MCF 10A (cell line): ENCODE data around the gene GADD45A. TPM values are rescaled to one million over a fixed set of nuclear protein-coding genes. Genes with fewer than 3 reads are reported as not detected.
"Not testable (repeated sequence)": the region's sequence is repeated elsewhere in the genome, so short reads cannot be mapped to it uniquely, and the experiment has no call there.

ENCODE experiments used
- BruUV-seq: library from RNA; stranded (reverse); fragments of 400-500 nt; replicated peaks from 2 replicates; lab custom pipeline; 2021; lab: Mats Ljungman, UMichigan
- CTCF ChIA-PET: fragments of 300-600 bp; sonication (Branson Sonifier 250); formaldehyde crosslinking; extraction: SDS; loops from one replicate; lab custom pipeline; 2021; ENCODE audit warnings: antibody characterized with exemption, inconsistent platforms; lab: Yijun Ruan, JAX
- POLR2A ChIA-PET: fragments of 300-600, 350-650 bp; sonication (Branson Sonifier 250); formaldehyde crosslinking; extraction: SDS; loops from one replicate; lab custom pipeline; 2020; ENCODE audit warnings: antibody characterized with exemption, inconsistent platforms; lab: Yijun Ruan, JAX
- DNase-seq: peaks from one replicate; pipeline ENCODE4 v3.0.0-alpha.2; 2018; ENCODE audit not compliant: unreplicated experiment
- H3K27ac Mint-ChIP-seq: one replicate; pipeline ENCODE4 v1.8.0; 2022; ENCODE audit warnings: mild to moderate bottlenecking, low read depth, mixed read lengths; ENCODE audit not compliant: unreplicated experiment
- H3K27me3 Mint-ChIP-seq: one replicate; pipeline ENCODE4 v1.8.0; 2022; ENCODE audit warnings: mixed read lengths; ENCODE audit not compliant: insufficient read depth, unreplicated experiment
- H3K36me3 Mint-ChIP-seq: one replicate; pipeline ENCODE4 v1.8.0; 2022; ENCODE audit warnings: mild to moderate bottlenecking, moderate library complexity, mixed read lengths; ENCODE audit not compliant: insufficient read depth, unreplicated experiment
- H3K4me1 Mint-ChIP-seq: one replicate; pipeline ENCODE4 v1.8.0; 2022; ENCODE audit warnings: mixed read lengths; ENCODE audit not compliant: insufficient read depth, unreplicated experiment
- H3K4me3 Mint-ChIP-seq: one replicate; pipeline ENCODE4 v1.8.0; 2022; ENCODE audit warnings: mild to moderate bottlenecking, moderate library complexity, mixed read lengths; ENCODE audit not compliant: unreplicated experiment
- H3K9me3 Mint-ChIP-seq: one replicate; pipeline ENCODE4 v1.8.0; 2022; ENCODE audit warnings: mixed read lengths; ENCODE audit not compliant: unreplicated experiment
- intact Hi-C: fragments of 100-400 bp; cut with micrococcal nuclease; formaldehyde crosslinking; loops from 2 replicates; pipeline ENCODE4 v1.14.1; 2022
- total RNA-seq: library from RNA; stranded (reverse); gene quantifications from 2 replicates; pipeline ENCODE4 v1.2.3, GENCODE V29; 2022
- TF ChIP-seq, protein P1 (sequence below): fragments of 200-600 bp; IDR thresholded peaks from one replicate; pipeline ENCODE4 v1.8.0; 2022; ENCODE audit warnings: antibody characterized with exemption, mild to moderate bottlenecking; ENCODE audit not compliant: unreplicated experiment

GADD45A gene
- total RNA-seq, 1 experiment from 2014 or later = 225 TPM

DNA sequence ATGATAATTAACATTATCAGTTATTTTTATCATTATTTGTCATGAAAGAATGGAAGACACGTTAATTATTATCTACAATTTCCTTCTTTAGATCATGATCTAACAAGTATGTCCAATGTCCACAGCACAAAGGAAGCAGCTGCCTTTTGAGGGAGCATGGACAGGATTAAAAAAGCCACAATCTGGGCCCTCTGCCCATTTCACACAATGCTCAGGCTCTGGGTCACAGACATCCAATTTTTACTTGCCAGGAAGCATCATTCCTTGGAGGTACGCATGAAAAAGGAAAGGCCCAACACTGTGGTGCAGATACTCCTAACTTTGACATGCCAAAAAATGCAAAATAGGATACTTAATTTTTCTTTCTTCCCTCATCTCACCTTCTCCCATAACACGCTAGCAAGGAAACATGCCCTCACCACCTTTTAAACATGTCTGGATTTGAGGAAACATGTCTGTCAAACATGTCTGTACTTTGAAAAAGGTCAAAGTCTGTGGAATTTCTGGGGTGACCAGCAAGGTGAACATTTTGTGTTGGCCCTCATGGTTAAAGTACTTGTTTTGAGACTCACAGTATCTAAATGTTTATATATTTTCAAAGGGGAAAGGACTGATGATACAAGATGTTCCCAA is 40.0 kb downstream of the GADD45A start:
- TF ChIP-seq, protein P1, sequence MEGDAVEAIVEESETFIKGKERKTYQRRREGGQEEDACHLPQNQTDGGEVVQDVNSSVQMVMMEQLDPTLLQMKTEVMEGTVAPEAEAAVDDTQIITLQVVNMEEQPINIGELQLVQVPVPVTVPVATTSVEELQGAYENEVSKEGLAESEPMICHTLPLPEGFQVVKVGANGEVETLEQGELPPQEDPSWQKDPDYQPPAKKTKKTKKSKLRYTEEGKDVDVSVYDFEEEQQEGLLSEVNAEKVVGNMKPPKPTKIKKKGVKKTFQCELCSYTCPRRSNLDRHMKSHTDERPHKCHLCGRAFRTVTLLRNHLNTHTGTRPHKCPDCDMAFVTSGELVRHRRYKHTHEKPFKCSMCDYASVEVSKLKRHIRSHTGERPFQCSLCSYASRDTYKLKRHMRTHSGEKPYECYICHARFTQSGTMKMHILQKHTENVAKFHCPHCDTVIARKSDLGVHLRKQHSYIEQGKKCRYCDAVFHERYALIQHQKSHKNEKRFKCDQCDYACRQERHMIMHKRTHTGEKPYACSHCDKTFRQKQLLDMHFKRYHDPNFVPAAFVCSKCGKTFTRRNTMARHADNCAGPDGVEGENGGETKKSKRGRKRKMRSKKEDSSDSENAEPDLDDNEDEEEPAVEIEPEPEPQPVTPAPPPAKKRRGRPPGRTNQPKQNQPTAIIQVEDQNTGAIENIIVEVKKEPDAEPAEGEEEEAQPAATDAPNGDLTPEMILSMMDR = no peak
- H3K4me3 Mint-ChIP-seq = no peak overlapping the region
- peak; percentile 91 for DNase-seq
- intact Hi-C loops = no loop called here
- H3K36me3 Mint-ChIP-seq = no peaks in the 10 kb centered on the region
- H3K27me3 Mint-ChIP-seq = no peaks in the 10 kb centered on the region
- H3K27ac Mint-ChIP-seq = no peak overlapping the region
- BruUV-seq = no TSS peak
- no peaks in the 10 kb centered on the region for H3K9me3 Mint-ChIP-seq
- H3K4me1 Mint-ChIP-seq = peaks cover 9% of the 10 kb centered on the region
- ChIA-PET POLR2A (interaction anchor here (0.6 to 6.8 kb wide), 9 partner anchors 9 to 163 kb away, joined by 3 to 79 read pairs (median 6); partner anchors contain the start of gene GADD45A), CTCF (interaction anchor here (0.6 to 0.7 kb wide), 2 partner anchors 18 to 198 kb away, joined by 3 read pairs; no protein-coding TSS in a partner anchor)

DNA sequence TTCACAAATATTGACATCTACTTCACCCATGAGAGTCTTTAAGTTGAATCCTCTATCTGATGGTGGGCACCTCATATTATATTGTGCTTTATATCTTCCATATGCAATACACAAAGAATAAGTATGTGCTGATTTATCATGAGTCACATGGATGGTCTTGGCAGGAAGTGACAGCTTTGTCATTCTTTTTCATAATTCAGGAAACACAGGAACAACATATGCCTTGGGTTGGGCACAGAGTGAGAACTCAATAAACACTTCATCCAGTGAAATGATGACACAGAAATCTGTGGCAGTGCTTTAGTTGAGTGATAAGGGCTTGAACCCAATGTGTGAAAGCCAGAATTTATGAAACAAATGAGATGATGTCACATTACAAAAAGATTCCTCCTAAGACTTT is 41.2 kb downstream of the GADD45A start:
- Mint-ChIP-seq H3K4me3 (no peak overlapping the region), H3K36me3 (no peaks in the 10 kb centered on the region), H3K4me1 (peaks cover 8% of the 10 kb centered on the region), H3K27ac (no peak overlapping the region), H3K27me3 (no peaks in the 10 kb centered on the region), H3K9me3 (no peaks in the 10 kb centered on the region)
- ChIA-PET POLR2A (interaction anchor here (0.8 to 6.8 kb wide), 9 partner anchors 9 to 42 kb away, joined by 3 to 79 read pairs (median 4); partner anchors contain the start of gene GADD45A), CTCF (interaction anchor here (1.0 kb wide), 1 partner anchor 107 kb away, joined by 4 read pairs; no protein-coding TSS in a partner anchor)
- TF ChIP-seq, protein P1 = no peak
- no TSS peak for BruUV-seq
- peak; percentile 74 for DNase-seq
- intact Hi-C loops = no loop called here

DNA sequence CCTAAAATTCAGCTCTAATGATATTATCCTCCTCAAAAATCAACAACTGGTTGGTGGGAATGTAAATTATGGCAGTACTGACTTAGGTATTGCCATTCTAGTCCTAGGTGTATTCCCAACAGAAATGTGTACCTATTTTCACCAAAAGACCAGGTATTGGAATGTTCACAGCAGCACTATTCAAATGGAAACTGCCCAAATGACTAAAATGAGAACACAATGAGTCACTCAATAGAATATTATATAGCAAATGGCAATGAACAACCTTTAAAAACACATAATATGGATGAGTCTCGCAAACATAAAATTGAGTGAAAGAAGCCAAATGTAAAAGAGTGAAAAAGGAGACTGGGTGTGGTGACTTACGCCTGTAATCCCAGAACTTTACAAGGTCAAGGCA is 44.9 kb downstream of the GADD45A start:
- Mint-ChIP-seq H3K27me3 (no peaks in the 10 kb centered on the region), H3K9me3 (no peaks in the 10 kb centered on the region), H3K4me3 (no peak overlapping the region), H3K4me1 (peaks cover 13% of the 10 kb centered on the region), H3K27ac (no peak overlapping the region), H3K36me3 (no peaks in the 10 kb centered on the region)
- BruUV-seq = no TSS peak
- intact Hi-C loops = no loop called here
- DNase-seq = no peak
- ChIA-PET POLR2A (interaction anchor here (1.2 to 1.6 kb wide), 2 partner anchors 9 to 43 kb away, joined by 4 to 6 read pairs; no protein-coding TSS in a partner anchor), CTCF (interaction anchor here (0.7 to 1.6 kb wide), 4 partner anchors 11 to 30 kb away, joined by 3 to 4 read pairs (median 3); no protein-coding TSS in a partner anchor)
- TF ChIP-seq, protein P1 = no peak

DNA sequence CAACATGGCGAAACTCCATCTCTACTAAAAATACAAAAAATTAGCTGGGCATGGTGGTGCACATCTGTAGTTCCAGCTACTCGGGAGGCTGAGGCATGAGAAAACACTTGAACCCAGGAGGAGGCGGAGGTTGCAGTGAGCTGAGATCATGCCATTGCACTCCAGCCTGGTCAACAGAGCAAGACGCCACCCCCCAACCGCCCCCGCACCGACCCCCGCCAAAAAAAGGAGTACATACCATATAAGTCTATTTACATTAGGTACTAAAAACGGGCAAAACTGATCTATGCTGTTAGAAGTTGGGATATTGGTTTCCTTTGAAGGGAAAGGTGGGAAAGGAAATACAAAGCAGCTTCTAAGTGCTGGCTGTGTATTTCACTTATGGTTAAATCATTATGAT is 45.3 kb downstream of the GADD45A start:
- BruUV-seq, intact Hi-C loops, H3K27ac Mint-ChIP-seq, H3K4me3 Mint-ChIP-seq, H3K27me3 Mint-ChIP-seq, H3K36me3 Mint-ChIP-seq, DNase-seq, H3K9me3 Mint-ChIP-seq: not testable (repeated sequence)
- ChIA-PET CTCF (interaction anchor here (0.7 to 1.6 kb wide), 4 partner anchors 11 to 30 kb away, joined by 3 to 4 read pairs (median 3); no protein-coding TSS in a partner anchor), POLR2A (interaction anchor here (0.8 to 1.6 kb wide), 4 partner anchors 10 to 44 kb away, joined by 4 to 6 read pairs (median 4); no protein-coding TSS in a partner anchor)
- peaks cover 13% of the 10 kb centered on the region for H3K4me1 Mint-ChIP-seq
